Measurements from ENCODE around the gene HOTAIR. TPM values are rescaled to one million over a fixed set of nuclear protein-coding genes. Genes with fewer than 3 reads are reported as not detected.

HOTAIR gene
- total RNA-seq (2014; rRNA removed; shearing (Covaris generic)) = 11.1 and 13.5 TPM in 2 replicates

DNA sequence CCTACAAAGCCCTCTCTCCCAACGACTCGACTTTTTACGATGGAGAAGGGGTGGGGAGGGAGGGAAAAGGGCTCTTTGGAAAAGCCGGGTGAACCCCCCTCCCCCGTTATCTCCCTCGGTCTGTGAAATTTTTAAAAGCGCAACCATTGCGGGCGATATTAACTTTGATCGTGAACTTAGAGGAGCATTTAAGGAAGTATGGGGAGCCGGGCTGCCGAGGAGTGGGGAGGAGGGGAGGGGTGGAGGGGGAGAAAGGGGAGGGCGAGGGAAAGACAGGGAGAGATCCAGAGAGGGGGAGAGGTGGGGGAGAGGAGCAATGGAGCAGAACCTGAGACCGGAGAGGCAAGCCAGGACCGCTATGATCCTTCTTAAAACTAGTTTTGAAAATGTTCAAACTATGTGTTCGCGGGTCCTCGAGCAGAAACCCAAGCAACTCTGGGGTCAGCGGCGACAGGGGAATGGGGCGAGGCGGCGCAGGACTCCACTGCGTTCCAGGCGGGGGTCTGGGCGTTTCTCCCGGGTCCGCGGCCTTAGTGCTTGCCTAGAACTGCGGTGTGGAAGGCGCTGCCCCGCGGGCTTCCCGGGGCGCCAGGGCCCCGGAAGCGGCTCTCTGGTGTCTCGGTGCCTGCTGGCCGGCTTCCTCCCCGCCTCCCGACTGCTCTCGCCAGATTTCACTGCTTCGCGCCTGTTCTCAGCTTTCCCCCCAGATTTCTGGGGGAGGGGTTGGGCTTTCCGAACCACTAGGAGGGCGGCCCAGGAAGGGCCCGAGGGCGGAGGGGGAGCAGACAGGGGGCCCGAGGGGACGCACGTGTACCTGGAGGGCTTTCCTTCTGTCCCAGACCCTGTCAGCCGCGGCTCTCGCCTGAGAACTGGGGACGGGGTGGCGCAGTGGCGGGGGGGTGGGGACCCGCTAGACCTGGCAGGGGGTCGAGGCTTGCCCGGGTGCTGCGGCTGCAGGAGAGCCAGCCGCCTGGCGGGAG, at the start of gene HOTAIR:
HOTAIR (minus strand) TSS at position 871 of the 980 bp plus-strand sequence.
- H3K27me3 ChIP-seq (replicated peaks) = no peaks in the 10 kb centered on the region
- peak within 1 kb of the TSS; percentile 88 for H3K27ac ChIP-seq
- no peaks in the 10 kb centered on the region for H3K9me3 ChIP-seq (replicated peaks)
- H3K4me1 ChIP-seq (replicated peaks) = peaks cover 75% of the 10 kb centered on the region
- peak; percentile 72 to 83 for DNase-seq (ENCODE audit: low read depth in 1 of 2, low spot score in 2 of 2)
- peaks cover 34% of the 10 kb centered on the region for H3K36me3 ChIP-seq
- peak within 1 kb of the TSS; percentile 50 for H3K4me3 ChIP-seq

DNA sequence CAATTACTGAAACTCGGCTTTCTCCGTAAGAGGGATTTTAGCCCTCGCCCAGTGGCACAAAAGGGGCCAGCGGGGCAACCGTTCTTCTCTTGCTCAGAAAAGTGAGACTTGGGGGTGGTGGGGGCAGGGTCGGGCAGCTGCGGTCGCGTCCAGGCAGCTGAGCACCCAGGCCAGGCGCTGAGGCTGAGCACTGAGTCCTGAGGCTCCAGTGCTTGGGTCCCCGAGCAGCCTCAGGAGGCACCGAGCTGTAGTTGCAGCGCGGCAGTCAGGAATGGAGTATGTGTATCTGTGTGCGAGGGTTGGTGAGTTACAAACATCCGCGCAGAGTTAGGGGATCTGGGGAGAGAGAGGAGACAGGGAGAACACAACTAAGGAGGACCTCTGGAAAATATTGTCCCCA, 49.4 kb upstream of the HOTAIR start:
- Histone ChIP-seq H3K4me3 (no peak overlapping the region), H3K9me3 (replicated peaks) (no peaks in the 10 kb centered on the region), H3K4me1 (replicated peaks) (peaks cover 48% of the 10 kb centered on the region), H3K36me3 (peaks cover 17% of the 10 kb centered on the region), H3K27ac (no peak overlapping the region), H3K27me3 (replicated peaks) (no peaks in the 10 kb centered on the region)
- DNase-seq (ENCODE audit: low read depth in 1 of 2, low spot score in 2 of 2) = no peak

DNA sequence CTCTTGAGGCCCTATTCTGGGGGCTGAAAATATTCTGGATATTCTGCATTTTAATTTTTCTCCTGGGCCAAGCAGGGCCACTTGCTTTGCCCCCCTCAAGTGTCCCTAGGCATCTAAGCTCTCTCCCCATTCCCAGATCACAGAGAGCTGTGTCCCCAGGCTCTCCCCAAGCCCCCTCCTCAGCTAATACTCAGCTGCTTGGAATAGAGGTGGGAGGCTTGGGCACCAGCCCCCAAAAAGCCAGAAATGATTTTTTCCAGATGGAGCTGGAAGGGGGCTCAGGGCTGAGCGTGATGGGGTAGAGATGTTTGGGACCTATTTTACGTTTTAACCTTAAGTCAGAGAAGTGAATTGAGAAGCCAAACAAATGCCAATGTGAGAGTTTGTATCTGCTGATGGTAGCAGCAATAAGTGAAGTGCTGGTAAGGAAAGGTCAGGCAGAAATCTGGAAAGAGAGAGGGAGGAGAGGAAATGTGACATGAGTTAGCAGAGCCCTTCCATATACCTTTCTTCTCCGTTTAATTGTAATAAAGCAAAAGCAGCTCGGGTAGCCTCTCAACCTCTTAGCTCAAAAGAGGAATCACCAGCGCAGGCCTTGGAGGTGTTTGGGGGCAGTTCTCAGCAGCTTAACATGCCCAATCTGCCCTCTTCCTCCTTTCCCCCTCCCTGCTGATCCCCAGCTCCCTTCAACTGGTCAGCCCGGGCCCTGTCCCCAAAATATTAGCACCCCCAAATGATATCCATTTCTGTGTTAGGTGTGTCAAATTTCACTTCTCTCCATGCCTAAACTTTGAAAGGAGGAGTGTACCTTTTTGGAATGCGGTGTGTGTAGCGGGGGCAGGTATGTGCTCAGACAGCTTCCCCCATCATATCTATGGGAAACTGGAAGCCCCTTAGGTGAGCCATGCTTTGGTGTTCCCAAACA, 48.5 kb upstream of the HOTAIR start:
- Histone ChIP-seq H3K4me3 (no peak overlapping the region), H3K36me3 (peaks cover 11% of the 10 kb centered on the region), H3K27ac (no peak overlapping the region), H3K9me3 (replicated peaks) (no peaks in the 10 kb centered on the region), H3K27me3 (replicated peaks) (no peaks in the 10 kb centered on the region), H3K4me1 (replicated peaks) (peaks cover 51% of the 10 kb centered on the region)
- DNase-seq (ENCODE audit: low read depth in 1 of 2, low spot score in 2 of 2) = no peak

- DNase-seq (ENCODE audit: low read depth in 1 of 2, low spot score in 2 of 2) = peak in 1 of 2 experiments; percentile 68
- Histone ChIP-seq H3K4me3 (peak overlapping the region; percentile 14), H3K27me3 (replicated peaks) (no peaks in the 10 kb centered on the region), H3K36me3 (peaks cover 7% of the 10 kb centered on the region), H3K27ac (peak overlapping the region; percentile 29; the same call in 1 of the 2 replicates), H3K4me1 (replicated peaks) (peaks cover 53% of the 10 kb centered on the region), H3K9me3 (replicated peaks) (no peaks in the 10 kb centered on the region)
Measured at GRCh38 chr12:54021432-54022013, 46.8 kb upstream of the HOTAIR start.

DNA sequence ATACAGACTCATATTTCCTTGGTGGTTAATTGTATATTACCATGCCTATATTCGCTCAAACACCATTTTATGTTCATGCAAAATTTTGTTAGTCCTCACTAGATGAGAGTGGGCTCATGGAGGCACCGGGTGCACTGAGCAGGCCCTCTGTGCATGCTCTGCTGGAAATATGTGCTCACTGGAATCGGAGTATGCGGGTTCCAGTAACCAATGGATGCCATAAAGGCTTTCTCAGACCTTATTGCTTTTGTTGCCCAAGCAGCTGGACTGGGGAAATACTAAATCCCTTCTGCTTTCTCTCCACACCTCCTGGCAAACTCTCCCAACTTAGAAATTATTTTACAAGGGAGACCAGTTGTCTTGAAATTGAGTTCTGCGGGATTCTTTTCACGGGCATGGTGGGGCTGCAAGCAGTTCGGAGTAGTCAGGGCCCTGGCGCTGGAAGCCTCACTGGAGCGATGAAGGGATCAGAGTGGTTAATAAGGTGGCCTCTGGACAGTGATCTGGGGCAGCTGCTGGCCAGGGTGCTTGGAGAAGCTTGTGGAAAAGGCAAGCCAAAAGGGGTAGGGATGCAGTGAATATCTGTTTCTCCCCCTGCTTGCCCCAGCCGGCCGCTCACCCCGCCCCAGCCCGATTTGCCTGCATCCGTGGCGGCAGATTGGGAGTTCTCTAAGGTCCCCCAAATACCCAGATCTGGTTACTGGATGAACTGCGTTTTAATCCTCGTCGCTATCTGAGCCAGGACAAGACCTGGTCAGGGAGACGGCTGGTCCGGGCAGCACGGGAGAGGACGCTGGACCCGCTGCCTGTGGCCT, 46.0 kb upstream of the HOTAIR start:
- Histone ChIP-seq H3K9me3 (replicated peaks) (no peaks in the 10 kb centered on the region), H3K4me1 (replicated peaks) (peaks cover 57% of the 10 kb centered on the region), H3K27me3 (replicated peaks) (no peaks in the 10 kb centered on the region), H3K27ac (peak overlapping the region; percentile 29; the same call in 1 of the 2 replicates), H3K4me3 (peak overlapping the region; percentile 56), H3K36me3 (peaks cover 6% of the 10 kb centered on the region)
- DNase-seq (ENCODE audit: low read depth in 1 of 2, low spot score in 2 of 2) = peak in 1 of 2 experiments; percentile 34

DNA sequence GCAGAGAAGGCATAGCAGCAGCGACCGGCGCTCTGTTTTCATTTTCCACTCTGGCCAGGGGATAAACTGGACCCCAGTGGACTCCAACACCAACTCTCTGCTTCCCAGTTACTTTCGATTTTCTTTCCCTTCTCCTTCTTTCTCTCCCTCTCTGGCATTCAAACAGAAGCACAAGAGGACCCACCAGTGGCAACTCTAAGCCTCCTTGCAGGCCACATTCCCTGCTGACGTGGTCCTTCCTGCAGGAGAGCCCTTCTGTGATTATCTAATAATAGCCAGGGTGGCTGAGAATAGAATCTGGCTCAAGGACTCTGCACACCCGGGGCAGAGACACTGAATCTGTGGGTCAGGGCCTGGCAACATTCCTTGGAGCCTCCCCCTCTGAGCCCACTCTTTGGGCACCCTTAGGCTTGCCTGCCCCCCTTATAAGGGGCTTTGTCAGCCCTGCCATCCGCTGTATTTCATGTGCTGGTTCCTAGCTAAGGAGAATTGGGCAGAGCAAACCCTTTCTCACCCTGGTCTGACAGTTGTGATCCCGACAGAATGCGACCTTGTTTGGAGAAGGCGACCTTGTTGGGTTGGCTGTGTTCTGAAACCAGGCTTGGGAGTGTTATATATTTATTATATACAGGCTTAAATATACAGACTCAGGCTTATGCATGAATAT, 45.3 kb upstream of the HOTAIR start:
- H3K27ac ChIP-seq = peak overlapping the region; percentile 93
- no peaks in the 10 kb centered on the region for H3K27me3 ChIP-seq (replicated peaks)
- peak overlapping the region; percentile 56 for H3K4me3 ChIP-seq
- peak; percentile 73 to 75 for DNase-seq (ENCODE audit: low read depth in 1 of 2, low spot score in 2 of 2)
- H3K4me1 ChIP-seq (replicated peaks) = peaks cover 58% of the 10 kb centered on the region
- H3K9me3 ChIP-seq (replicated peaks) = no peaks in the 10 kb centered on the region
- peaks cover 6% of the 10 kb centered on the region for H3K36me3 ChIP-seq

DNA sequence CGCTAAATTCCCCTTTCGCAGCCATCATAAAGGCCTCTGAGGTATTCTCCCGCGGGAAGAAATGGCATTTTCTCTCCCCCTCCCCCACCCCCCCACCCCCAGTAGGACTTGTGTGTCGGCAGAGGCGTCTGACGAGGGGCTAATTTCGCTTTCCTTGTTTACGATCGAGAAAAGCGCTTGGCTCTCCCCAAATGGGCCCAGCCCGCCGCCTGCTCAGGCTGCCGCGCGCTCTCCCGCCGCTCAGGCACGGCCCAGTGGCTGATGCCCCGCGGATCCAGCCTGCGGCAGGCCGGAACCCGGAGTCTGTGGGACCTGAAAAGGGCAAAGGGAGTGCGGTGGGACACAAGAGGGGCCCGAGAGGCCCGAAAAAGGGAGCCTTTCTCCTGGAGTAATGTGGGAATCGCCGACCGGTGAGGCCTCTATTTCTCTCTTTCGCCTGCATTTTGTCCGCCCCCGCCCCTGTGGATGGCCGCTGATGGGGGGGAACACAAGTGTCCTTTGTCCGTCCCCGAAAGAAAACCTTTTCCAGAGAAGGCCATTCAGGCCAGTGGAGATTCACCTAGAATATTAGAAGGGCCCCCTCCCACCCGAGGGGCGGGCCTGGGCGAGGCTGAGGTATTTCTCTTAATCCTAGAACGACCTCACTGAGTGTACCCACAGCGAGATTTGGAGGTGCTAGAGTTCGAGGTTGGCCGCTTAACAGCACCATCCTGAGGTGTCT, 44.5 kb upstream of the HOTAIR start:
- H3K9me3 ChIP-seq (replicated peaks) = no peaks in the 10 kb centered on the region
- peaks cover 56% of the 10 kb centered on the region for H3K4me1 ChIP-seq (replicated peaks)
- H3K27me3 ChIP-seq (replicated peaks) = no peaks in the 10 kb centered on the region
- peaks cover 3% of the 10 kb centered on the region for H3K36me3 ChIP-seq
- H3K4me3 ChIP-seq = peak overlapping the region; percentile 56
- peak overlapping the region; percentile 93 for H3K27ac ChIP-seq
- DNase-seq (ENCODE audit: low read depth in 1 of 2, low spot score in 2 of 2) = peak in 1 of 2 experiments; percentile 55

GRCh38 chr12:54018468-54018984, 43.8 kb upstream of the HOTAIR start:
- peak; percentile 79 to 81 for DNase-seq (ENCODE audit: low read depth in 1 of 2, low spot score in 2 of 2)
- Histone ChIP-seq H3K9me3 (replicated peaks) (no peaks in the 10 kb centered on the region), H3K27me3 (replicated peaks) (no peaks in the 10 kb centered on the region), H3K4me3 (peak overlapping the region; percentile 56), H3K36me3 (peaks cover 3% of the 10 kb centered on the region), H3K4me1 (replicated peaks) (peaks cover 55% of the 10 kb centered on the region), H3K27ac (peak overlapping the region; percentile 93)

DNA sequence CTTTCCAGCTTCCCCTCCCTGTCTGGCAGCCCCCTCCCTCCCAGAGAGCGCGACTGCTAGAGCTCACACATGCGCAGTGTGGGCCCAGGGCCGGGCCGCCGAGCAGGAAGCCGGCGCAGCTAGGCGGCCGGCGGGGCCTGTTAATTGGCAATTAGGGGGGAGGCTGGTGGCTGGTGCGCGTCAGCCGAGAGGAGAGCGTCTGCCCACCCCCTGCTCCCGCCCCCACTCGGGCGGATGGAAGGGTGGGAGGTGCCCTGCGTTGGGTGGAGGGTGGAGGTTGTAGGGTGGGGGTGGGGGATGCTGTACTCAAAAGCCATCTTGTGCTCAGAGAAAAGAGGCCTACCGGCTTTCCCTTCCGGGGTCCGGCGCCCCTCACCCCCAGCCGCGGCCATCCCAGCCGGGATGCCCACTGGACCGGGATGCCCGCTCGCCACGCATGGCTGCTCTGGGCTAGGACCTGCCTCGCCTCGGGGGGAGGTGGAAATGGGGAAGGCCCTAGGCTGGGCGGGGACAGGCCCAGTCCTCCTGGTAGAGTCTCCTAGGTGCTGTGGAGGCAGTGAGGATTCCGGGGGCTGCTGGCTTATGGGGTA, 43.2 kb upstream of the HOTAIR start:
- DNase-seq (ENCODE audit: low read depth in 1 of 2, low spot score in 2 of 2) = peak; percentile 93 to 96

GRCh38 chr12:54017027-54017788, 42.5 kb upstream of the HOTAIR start:
- H3K27ac ChIP-seq = peak overlapping the region; percentile 93
- DNase-seq (ENCODE audit: low read depth in 1 of 2, low spot score in 2 of 2) = peak in 1 of 2 experiments; percentile 53
- no peaks in the 10 kb centered on the region for H3K27me3 ChIP-seq (replicated peaks)
- H3K4me1 ChIP-seq (replicated peaks) = peaks cover 58% of the 10 kb centered on the region
- no peaks in the 10 kb centered on the region for H3K9me3 ChIP-seq (replicated peaks)
- H3K4me3 ChIP-seq = peak overlapping the region; percentile 56
- H3K36me3 ChIP-seq = peaks cover 3% of the 10 kb centered on the region

More for the DNA sequence above, 43.2 kb upstream of the HOTAIR start:
- Histone ChIP-seq H3K4me3 (peak overlapping the region; percentile 56), H3K9me3 (replicated peaks) (no peaks in the 10 kb centered on the region), H3K36me3 (peaks cover 3% of the 10 kb centered on the region), H3K27ac (peak overlapping the region; percentile 93), H3K4me1 (replicated peaks) (peaks cover 55% of the 10 kb centered on the region), H3K27me3 (replicated peaks) (no peaks in the 10 kb centered on the region)

Measured in SJSA1 (cell line).